HG03139 (cell line): ENCODE results near the gene SMOC2.

Experiments used
- ATAC-seq: cut with Tn5 transposase; IDR thresholded peaks from one replicate; pipeline ENCODE4 v1.9.1; 2021; ENCODE audit not compliant: unreplicated experiment

The SMOC2 gene

GRCh38 chr6:168641446-168641845 lies 200.5 kb downstream of the SMOC2 start:
- ATAC-seq, result no peak

GRCh38 chr6:168643401-168643800 lies 202.4 kb downstream of the SMOC2 start:
- ATAC-seq, result no peak

GRCh38 chr6:168645326-168645725 lies 204.3 kb downstream of the SMOC2 start:
- ATAC-seq, result no peak

GRCh38 chr6:168647271-168647670 lies 206.3 kb downstream of the SMOC2 start:
- ATAC-seq, result no peak

- ATAC-seq, result no peak
These were observed 207.5 kb downstream of the SMOC2 start for GRCh38 chr6:168648240-168649125.

GRCh38 chr6:168649209-168649608 lies 208.2 kb downstream of the SMOC2 start:
- ATAC-seq, result no peak

- ATAC-seq, result no peak
These were observed 209.7 kb downstream of the SMOC2 start for GRCh38 chr6:168650671-168651111.

GRCh38 chr6:168655462-168656152 lies 214.6 kb downstream of the SMOC2 start:
- no peak for ATAC-seq

GRCh38 chr6:168658059-168658458 lies 217.1 kb downstream of the SMOC2 start:
- ATAC-seq, result no peak

GRCh38 chr6:168660400-168660945 lies 219.5 kb downstream of the SMOC2 start:
- ATAC-seq, result no peak

GRCh38 chr6:168662301-168662936 lies 221.4 kb downstream of the SMOC2 start:
- ATAC-seq, result no peak

- no peak for ATAC-seq
These were observed 222.1 kb downstream of the SMOC2 start for GRCh38 chr6:168663041-168663440.

GRCh38 chr6:168664956-168665355 lies 224.0 kb downstream of the SMOC2 start:
- no peak for ATAC-seq

- ATAC-seq, result no peak
These were observed 225.2 kb downstream of the SMOC2 start for GRCh38 chr6:168666170-168666569.

GRCh38 chr6:168666699-168667427 lies 225.9 kb downstream of the SMOC2 start:
- ATAC-seq, result no peak

- no peak for ATAC-seq
These were observed 226.4 kb downstream of the SMOC2 start for GRCh38 chr6:168667428-168667805.

GRCh38 chr6:168670401-168670985 lies 229.5 kb downstream of the SMOC2 start:
- no peak for ATAC-seq

GRCh38 chr6:168671028-168671862 lies 230.3 kb downstream of the SMOC2 start:
- no peak for ATAC-seq

- ATAC-seq, result no peak
These were observed 231.0 kb downstream of the SMOC2 start for GRCh38 chr6:168671863-168672546.
